Measurements from ENCODE around the gene NCOA3.
"Not testable (repeated sequence)": the region's sequence is repeated elsewhere in the genome, so short reads cannot be mapped to it uniquely, and the experiment has no call there.

NCOA3 gene

DNA sequence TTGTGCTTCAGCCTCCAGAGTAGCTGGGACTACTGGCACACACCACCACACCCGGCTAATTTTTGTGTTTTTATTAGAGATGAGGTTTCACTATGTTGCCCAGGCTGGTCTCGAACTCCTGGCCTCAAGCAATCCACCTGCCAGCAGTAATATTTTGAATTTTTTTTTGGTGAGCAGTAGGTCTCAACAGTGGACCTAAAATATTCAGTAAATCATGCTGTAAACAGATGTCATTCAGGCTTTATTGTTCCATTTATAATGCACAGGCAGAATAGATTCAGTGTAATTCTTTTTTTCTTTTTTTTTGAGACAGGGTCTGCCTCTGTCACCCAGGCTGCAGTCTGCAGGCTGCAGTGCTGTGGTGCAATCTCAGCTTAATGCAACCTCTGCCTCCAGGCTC lies 69.7 kb downstream of the NCOA3 start:
- no peak for DNase-seq

DNA sequence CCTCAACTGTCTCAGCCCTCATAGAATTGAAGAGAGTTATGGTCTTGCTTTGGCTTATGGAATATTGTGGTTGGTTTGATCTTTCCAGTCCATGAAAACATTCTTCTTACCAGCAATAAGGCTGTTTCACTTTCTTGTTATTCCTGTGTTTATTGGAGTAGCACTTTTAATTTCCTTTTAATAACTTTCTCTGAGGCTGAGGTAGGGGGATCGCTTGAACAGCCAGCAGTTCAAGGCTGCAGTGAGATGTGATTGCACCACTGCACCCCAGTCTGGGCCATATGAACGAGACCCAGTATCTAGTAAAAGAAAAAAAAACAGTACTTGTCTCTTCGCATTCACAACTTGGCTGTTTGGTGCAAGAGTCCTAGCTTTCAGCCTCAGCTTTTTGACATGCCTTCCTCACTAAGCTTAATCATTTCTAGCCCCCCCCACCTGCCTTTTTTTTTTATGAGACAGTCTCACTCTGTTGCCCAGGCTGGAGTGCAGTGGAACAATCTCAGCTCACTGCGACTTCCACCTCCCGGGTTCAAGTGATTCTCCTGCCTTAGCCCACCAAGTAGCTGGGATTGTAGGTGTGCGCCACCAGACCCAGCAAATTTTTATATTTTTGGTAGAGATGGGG lies 70.5 kb downstream of the NCOA3 start:
- DNase-seq: no peak

GRCh38 chr20:47573559-47573958 lies 71.9 kb downstream of the NCOA3 start:
- DNase-seq: no peak

DNA sequence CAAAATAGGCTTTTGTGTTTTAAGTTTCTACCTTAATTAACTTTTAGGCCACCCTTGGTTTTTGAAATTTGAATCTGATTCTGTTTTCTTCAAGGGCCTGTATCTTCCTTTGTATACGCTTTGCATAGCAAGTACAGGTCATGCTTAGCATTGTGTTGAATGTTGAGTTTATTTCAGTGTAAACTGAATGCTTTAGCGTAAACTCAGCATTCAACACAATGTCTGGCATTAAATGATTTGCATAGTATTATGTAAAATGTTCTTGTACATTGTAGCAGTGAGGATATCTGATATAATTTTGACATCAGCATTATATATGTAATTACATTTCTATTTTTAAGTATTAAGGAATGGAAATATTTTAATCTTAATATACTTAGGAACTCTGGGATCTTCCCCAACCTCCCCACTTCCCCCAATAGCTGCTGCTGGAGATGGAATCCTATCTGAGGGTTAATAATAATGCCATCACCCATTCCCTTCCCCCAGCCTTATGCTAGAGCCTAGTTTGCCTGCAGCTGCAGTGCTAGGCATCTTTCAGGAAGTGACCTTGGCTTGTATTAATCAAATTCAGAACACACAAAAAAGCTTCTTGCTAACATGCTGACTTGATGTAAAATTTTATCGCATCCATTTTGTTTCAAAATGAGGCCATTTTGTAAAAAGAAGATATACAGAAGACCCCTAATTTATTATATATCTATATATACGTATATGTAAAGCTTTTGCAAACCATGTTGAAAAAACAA lies 73.1 kb downstream of the NCOA3 start:
- no peak for DNase-seq

DNA sequence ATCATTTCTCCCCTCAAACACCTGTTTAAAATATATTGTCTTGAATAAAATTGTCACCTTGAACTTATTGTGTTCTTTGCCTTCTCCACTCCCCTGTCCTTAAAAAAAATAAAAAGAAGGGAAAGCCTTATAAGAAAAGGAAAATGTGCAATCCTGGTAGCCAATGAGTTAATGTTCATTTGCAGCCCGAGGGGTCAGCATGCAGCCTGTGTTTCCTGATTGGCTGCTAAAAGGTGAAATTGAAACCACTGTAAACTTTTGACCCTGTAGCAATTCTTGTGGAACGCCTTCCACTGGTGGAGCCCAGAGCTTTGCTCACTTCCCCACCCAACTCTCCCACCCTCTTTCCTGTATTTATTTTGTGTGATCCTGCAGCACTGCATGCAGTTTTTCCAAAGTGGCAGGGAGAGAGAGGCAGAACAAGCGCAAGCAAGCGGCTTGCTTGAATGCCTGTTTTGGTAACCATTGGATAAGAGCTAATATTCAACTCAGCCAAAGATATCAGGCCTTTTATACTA lies 74.9 kb downstream of the NCOA3 start:
- no peak for DNase-seq

DNA sequence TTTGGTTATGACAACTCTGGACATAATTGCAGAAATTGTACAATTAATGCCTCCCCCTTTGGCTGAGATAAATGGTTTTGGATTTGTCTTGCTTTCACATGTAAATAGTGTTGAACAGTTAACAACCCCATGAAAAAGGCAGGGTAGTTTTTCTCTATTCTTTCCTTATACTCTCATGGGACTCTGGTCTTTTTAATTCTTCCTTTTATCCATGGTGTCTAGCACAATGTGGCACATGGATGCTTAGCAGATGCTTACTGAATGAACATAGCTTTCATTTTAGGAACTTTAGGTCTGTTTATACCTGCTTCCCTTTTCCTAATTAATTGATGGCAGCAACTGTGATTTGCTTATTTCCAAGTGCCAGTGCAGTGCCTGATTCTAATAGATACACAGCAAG lies 75.6 kb downstream of the NCOA3 start:
- no peak for DNase-seq

DNA sequence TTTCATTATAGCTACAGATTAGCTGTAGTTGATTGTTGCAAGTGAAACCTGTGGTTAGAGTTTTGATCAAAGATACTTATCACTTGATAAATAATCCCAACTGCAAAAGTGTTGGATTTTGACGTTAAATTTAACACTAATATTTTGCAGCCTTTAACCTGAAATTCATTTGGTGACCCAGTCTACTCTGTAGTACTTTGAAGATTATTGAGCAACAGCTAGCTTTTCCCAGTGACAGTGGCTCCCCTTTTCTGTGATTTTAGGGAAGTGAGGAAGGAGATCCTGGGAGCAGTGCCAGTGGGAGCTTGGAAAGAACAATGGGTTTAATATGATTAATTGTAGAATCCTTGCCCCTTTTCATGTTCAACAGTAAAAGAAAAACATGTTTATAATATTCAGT lies 76.9 kb downstream of the NCOA3 start:
- DNase-seq: no peak

- not testable (repeated sequence) for DNase-seq
These were observed 79.0 kb downstream of the NCOA3 start for GRCh38 chr20:47580686-47581085.

DNA sequence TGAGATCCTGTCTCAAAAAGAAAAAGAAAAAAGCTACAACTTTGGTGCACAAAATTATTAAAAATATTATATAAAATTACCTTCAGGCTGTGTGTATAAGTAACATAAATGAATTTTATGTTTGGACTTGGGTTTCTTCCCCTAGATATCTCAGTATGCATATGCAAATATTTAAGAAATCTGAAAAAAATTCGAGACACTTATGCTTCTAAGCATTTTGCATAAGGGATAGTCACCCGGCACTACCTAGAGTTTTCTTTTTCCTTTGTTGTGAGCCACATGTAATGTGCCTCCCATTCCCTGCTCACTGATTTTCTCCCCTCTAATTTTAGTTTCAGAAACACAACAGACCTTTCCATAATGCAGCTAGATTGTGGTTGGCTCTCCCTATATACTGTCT lies 79.4 kb downstream of the NCOA3 start:
- DNase-seq: no peak

DNA sequence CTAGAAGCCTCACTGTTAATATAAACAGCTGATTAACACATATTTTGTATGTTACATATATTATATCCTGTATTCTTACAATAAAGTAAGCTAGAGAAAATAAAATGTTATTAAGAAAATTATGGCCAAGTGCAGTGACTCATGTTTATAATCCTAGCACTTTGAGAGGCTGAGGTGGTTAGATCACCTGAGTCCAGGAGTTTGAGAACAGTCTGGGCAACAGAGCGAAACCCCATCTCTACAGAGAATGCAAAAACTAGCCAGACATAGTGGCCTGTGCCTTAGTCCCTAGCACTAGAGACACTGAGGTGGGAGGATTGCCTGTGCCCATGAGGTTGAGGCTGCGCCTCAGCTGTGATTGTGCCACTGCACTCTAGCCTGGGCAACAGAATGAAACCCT lies 81.9 kb downstream of the NCOA3 start:
- DNase-seq: no peak

DNA sequence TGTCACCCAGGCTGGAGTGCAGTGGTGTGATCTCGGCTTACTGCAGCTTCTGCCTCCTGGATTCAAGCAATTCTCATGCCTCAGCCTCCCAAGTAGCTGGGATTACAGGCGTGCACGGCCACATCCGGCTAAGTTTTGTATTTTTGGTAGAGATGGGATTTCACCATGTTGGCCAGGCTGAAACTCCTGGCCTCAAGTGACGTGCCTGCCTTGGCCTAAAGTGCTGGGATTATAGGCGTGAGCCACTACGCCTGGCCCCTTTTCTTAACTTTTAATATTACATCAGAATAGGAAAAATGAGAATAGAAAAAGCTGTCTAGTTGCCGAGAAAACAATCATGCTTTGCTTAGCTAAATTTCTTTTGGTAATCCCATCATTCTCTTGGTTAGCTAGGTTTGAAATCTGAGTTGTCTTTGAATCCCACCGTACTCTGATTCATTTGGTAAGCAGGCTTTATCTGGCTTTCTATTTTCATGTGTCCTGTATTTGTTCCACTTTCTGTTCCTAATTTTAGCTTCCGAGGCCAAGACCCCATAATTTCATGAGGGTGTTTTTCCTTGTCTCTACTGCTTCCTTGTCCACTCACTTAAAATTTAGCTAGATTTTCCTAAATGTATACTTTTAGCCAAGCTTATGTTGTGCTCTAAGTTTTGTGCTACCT lies 83.5 kb downstream of the NCOA3 start:
- DNase-seq: no peak

GRCh38 chr20:47586649-47587294 lies 85.1 kb downstream of the NCOA3 start:
- no peak for DNase-seq

DNA sequence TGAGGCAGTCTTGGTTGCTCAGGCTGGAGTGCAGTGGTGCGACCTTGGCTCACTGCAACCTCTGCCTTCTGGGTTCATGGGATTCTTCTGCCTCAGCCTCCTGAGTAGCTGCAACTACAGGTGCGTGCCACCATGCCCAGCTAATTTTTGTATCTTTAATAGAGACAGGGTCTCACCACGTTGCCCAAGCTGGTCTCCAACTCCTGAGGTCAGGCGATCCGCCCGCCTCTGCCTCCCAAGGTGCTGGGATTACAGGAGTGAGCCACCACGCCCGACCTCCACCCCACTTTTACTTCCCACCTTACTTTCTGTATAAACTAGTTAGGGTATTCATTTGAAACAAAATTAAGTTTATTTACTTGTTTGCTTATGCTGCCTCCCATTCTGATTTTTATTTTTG lies 86.5 kb downstream of the NCOA3 start:
- DNase-seq: no peak

DNA sequence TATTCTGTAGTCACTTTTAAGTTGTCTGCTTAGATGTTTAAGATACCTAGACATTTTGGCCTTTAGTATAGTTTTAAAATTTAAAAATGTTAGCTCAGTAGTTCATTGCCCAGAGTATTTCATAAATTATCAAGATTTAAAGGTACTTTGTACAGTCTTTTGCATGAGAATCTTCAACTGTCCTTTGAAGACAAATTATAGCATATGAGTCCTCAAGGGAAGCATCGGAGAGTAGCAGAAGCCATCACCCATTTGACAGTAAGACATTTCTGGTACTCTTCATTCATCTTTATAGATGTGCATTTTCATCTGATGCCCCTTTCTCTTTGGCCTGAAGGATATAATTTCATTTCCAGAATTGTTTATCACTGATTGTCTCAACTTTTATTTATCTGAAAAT lies 89.5 kb downstream of the NCOA3 start:
- DNase-seq: no peak

DNA sequence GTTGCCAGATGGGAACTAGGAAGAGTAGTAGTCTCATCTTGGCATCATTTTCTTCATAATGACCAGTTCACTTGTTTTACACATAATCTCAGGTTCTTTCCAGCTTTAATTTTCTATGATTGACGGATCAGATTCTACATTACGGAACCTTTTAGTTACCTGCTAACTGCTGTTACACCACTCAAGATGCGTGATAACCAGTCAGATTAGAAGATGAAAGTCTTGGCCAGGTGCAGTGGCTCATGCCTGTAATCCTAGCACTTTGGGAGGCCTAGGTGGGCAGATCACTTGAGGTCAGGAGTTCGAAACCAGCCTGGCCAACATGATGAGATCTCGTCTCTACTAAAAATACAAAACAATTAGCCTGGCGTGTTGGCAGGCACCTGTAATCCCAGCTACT lies 92.5 kb downstream of the NCOA3 start:
- DNase-seq: no peak

DNA sequence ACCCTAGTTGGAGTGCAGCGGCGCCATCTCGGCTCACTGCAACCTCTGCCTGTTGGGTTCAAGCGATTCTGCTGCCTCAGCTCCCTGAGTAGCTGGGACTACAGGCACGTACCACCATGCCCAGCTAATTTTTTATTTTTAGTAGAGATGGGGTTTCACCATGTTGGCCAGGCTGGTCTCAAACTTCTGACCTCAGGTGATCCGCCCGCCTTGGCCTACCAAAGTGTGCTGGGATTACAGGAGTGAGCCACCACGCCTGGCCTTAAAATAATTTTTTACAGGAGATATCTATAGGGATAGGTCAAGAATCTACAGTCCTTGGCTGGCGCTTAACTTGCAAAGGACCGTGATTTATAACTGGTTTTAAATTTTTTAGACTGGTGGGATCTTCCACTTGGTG lies 93.5 kb downstream of the NCOA3 start:
- DNase-seq: not testable (repeated sequence)

DNA sequence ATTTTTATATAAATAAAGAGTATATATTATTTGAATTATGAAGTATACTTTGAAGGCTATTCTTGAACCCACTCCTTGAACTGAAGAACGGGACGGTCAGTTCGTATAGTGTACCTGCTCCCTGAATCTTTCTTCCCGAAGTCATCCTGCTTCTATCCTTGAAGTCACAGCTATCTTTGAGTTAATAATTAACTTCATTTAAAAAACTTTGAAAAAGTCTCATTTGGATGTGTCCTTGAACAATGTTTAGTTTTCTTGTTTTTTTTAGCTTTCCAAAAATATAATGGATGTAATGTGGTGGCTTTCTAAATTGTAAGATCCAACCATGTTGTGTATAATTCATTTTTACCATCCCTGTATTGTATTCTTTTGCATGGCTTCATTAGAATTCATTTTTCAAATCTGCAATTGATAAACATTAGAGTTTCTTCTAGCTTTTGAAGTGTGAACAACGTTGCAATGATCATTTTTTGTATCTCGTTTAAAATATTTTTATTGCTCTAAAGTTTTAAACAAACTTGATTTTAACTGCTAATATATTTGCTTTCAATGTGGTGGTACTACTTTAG lies 94.4 kb downstream of the NCOA3 start:
- DNase-seq: no peak

GRCh38 chr20:47597090-47597489 lies 95.4 kb downstream of the NCOA3 start:
- DNase-seq: no peak

- no peak for DNase-seq
These were observed 97.4 kb downstream of the NCOA3 start for GRCh38 chr20:47598911-47599744.

DNA sequence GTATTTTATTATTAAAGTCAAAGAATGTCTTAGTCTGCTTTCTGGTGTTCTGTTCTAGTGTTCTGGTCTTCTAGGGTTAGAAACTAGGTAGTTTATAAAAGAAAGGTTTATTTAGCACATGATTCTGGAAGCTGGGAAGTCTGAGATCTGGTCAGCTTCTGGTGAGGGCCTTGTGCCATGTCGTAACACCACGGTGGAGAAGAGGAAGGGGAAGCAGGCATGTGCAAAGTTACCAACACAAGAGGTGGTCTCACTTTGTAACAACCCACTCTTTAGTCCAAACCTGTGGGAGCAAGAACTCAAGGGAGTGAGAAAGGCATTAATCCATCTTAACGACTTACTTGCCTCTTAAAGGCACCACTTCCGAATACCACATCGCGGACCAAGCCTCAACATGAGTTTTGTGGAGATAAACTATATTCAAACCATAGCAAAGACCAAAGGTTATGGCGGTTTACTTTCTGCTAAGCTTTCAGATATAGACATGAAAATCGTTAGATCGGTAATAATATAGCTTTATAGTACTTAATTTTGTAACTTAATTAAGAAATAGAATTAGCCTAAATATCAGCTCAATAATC lies 99.4 kb downstream of the NCOA3 start:
- DNase-seq: no peak

- no peak for DNase-seq
These were observed 101.6 kb downstream of the NCOA3 start for GRCh38 chr20:47603260-47603659.

Measured in activated CD8-positive, alpha-beta memory T cell treated with anti-CD3 and anti-CD28 coated beads for 24 hours (primary cell).